NCI-H146 treated with DMSO at 0.1 percent for 48 hours (cell line): Measurements from ENCODE around the gene EDIL3.
"Not testable (repeated sequence)": the region's sequence is repeated elsewhere in the genome, so short reads cannot be mapped to it uniquely, and the experiment has no call there.

Experiments used
- DNase-seq: peaks from one replicate; lab custom pipeline; 2025; ENCODE audit not compliant: unreplicated experiment; lab: John Stamatoyannopoulos, UW

The EDIL3 gene

GRCh38 chr5:84379749-84380148 is 4.9 kb downstream of the EDIL3 start:
- no peak for DNase-seq

DNA sequence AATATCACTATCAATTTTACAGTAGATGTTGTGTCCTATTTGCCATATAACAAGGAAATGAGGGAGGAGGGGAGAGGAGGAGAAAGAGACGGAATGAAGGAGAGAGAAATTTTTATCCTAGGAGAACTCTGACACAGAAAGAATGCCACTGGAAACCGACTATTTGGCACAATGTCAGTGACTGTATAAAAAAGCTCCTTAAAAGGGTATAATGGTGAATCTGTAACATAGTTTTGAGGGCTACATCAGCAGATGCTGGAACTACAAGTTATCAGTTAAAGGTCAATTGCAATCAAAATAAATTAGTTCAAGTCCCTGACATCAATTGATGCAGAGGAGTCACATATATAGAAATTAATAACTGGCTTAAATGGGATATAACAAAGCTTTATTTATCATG is 5.7 kb downstream of the EDIL3 start:
- no peak for DNase-seq

DNA sequence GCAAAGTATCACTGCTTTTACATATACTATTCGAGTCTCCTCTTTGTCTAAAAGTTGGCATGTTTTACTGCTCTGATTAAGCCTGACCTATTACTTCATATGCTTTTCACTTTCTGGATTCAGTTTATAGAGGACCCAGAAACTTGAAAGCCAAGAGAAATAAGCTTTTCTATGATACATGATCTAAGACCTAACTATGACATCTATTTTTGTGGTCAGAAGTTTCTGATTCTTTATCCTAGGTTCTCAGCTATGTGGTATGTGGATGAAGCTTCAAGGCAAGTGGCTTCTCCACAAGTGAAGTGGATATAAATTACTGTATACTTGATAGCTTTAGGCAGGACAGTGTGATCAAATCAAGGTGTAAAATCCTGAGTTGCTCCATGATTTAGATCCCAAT is 6.3 kb downstream of the EDIL3 start:
- no peak for DNase-seq

DNA sequence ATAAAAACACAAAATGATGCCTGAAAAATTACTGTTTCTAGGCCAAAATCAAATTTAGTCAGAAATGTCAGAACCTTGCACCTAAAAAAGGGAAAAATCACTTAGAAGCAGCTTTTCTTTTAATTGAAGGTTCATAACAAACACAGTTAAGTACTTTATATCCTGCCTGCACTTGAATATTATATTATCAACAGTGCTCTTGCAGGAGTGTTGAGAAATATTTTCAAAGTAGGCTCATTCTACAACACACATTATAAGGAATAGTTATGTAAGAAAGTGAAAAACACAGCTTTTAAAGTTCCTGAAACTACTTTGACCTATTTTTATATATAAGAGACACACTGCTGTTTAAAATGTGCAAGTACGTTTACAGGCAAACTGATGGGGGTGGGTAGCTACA is 8.3 kb downstream of the EDIL3 start:
- no peak for DNase-seq

GRCh38 chr5:84374568-84374967 is 10.1 kb downstream of the EDIL3 start:
- DNase-seq, result no peak

DNA sequence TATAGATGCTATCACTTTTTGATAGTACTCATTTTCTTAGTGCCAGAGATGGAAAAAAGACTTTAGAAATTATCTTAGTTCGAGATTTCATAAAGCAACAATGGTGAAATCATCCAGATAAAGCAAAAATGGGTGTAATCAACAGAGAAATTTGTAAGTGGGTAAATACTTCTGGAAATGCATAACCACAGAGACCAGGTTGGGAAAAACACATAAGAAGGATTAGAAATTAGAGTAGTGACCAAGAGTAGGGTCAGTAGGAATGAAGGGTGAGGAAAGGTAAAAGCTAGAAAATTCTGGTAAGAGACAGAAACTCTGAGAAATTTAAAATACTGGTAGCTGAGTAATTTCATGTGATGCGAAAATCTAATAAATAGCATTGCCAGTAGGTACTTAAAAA is 11.2 kb downstream of the EDIL3 start:
- DNase-seq, result no peak

GRCh38 chr5:84372066-84372695 is 12.5 kb downstream of the EDIL3 start:
- DNase-seq, result no peak

DNA sequence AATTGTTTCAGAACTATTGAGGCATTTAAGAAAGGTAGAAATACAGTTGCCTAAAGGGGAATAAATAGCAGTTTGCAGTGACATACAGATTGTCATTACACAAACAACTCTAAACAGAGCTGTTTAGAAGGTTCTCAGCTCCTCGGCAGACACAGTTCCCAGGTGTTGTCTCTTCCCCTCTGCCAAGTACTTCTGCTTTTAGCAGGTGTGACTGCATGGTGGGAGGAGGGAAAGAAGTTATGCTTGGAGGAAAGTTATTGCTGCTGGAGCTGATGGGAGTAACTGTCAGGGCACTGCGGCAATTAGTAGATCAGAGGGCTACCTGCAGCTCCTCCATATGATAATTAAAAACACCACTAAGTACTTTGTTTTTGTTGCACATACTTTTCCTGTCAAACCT is 14.5 kb downstream of the EDIL3 start:
- no peak for DNase-seq

DNA sequence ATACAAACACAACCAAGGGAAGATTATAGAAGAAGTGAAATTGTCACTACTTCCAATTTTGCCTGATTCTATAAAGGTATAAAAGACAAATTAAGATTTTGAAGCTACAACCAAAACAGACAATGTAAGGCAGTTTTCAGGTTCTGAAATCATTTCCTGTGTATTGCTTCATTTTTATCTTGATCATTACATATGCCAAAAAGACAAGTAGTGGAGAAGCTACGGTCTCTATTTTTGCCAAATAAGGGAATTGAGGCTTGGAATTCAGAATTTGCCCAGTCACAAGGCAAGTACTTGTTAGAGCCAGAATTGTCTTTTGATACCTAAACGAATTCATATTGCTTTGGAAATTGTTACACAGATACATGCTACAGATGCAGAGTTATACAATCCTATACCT is 20.6 kb downstream of the EDIL3 start:
- DNase-seq, result no peak

- DNase-seq, result no peak
These were observed 22.5 kb downstream of the EDIL3 start for GRCh38 chr5:84362061-84362720.

GRCh38 chr5:84361572-84361971 is 23.1 kb downstream of the EDIL3 start:
- DNase-seq, result no peak

DNA sequence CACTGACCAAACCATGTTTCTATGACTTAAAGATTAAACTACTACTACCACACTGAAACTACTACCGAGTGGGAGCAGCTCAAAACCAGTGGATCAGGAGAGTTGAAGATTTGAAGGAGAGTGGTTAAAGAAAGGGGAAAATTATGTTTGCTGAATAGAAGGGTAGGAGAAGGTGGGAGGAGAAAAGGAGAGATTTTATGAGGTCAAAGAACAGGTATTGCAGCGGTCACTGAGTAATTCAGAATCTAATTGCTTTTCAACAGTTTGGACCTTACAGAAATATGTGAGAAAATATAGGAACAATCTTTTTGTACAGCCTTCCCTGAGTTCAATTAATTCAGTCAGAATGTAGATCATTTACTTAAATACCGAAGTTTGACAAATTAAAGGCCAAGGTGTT is 24.6 kb downstream of the EDIL3 start:
- DNase-seq, result no peak

GRCh38 chr5:84354101-84354500 is 30.6 kb downstream of the EDIL3 start:
- DNase-seq, result no peak

DNA sequence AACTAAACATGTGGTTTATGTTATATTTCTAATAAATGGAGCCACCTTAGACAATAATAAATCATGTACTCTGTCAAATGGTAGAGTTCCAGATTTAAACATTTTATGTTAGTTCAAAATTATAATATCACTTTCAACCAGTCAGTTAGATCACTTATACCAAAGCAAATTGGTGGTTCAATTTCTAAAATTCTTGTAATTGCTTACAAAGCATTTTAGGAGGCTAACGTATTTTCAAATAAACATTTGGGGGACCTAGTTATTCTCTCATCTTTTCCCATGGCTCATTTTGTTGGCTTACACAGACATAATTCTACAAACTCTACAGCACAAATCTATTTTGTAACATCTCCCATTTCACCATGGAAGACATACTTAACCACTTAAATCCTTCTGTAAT is 39.9 kb downstream of the EDIL3 start:
- no peak for DNase-seq

- no peak for DNase-seq
These were observed 41.5 kb downstream of the EDIL3 start for GRCh38 chr5:84343171-84343570.

- DNase-seq, result no peak
These were observed 52.6 kb downstream of the EDIL3 start for GRCh38 chr5:84332106-84332505.

DNA sequence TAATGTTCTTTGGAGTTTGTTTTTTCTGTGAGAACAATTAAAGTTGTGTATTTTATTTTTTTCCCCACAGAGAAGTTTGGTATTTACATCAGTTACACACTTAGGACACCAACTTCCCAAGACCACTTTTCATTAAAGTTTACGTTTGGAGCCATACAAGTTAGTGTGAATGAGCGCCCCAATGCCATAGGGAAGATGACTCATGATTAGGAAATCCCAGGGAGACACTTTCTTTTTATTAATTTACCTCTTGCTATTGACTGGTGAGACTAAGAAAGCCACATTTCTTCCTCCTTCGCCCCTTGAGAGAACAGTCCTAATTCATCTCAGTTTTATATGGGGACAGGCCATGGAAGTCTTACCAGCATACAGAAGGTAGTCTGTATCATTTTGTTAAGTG is 57.1 kb downstream of the EDIL3 start:
- DNase-seq, result no peak

DNA sequence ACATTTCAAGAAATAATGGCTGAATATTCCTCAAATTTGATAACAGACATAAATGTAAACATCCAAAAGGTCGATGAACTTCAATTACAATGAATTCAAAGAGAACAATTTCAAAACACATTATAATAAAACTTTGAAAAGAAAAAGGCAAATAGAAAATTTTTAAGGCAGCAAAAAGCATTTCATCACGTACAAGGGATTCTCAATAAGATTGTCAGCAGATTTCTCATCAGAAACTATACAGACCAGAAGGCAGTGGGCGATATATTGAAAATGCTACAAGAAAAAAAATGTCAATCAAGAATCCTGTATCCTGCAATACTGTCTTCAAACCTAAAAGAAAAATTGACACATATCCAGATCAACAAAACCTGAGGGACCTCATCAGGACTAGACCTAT is 62.0 kb downstream of the EDIL3 start:
- no peak for DNase-seq

GRCh38 chr5:84317826-84318225 is 66.9 kb downstream of the EDIL3 start:
- not testable (repeated sequence) for DNase-seq

DNA sequence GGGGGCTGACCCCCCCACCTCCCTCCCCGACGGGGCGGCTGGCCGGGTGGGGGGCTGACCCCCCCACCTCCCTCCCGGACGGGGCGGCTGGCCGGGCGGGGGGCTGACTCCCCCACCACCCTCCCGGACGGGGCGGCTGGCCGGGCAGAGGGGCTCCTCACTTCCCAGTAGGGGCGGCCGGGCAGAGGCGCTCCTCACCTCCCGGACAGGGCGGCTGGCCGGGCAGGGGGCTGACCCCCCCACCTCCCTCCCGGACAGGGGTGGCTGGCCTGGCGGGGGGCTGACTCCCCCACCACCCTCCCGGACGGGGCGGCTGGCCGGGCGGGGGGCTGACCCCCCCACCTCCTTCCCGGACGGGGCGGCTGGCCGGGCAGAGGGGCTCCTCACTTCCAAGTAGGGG is 72.4 kb downstream of the EDIL3 start:
- not testable (repeated sequence) for DNase-seq

- DNase-seq, result not testable (repeated sequence)
These were observed 74.8 kb downstream of the EDIL3 start for GRCh38 chr5:84309850-84310249.

DNA sequence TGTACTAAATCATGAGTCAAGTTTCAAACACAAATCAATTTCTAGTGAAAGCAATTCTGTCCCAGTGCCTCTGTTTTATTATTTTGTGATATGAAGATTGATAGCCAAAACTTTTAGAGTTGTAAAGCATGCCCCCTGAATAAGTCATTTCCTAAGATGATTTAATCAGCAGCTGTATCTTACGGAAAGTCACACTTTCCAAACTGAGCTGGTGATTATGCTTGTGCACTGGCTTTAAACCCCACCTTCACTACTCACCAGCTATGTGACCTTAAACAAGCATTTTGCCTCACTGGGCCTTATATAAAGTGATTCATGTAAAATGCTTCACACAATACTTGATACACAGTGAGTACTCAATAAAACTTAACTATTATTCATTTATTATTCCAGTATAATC is 78.1 kb downstream of the EDIL3 start:
- DNase-seq, result no peak

GRCh38 chr5:84304599-84304998 is 80.1 kb downstream of the EDIL3 start:
- DNase-seq, result no peak
